Mesenchymal stem cell (in vitro differentiated cells and primary cell): ENCODE measurements around the gene RACGAP1.
"Not testable (repeated sequence)": the region's sequence is repeated elsewhere in the genome, so short reads cannot be mapped to it uniquely, and the experiment has no call there.

Source experiments
- DNase-seq: peaks from one replicate; pipeline ENCODE4 v3.0.0-alpha.2; 2013
- H2AFZ ChIP-seq: one replicate; pipeline ENCODE4 v1.6.1; 2013; ENCODE audit warnings: low read depth, mild to moderate bottlenecking, control low read depth, inconsistent platforms, low read length, moderate library complexity
- H2AK5ac ChIP-seq: 2 replicates; pipeline ENCODE4 v1.6.1; 2013; ENCODE audit warnings: low read length, moderate library complexity, mild to moderate bottlenecking, inconsistent platforms; ENCODE audit not compliant: severe bottlenecking
- H2BK120ac ChIP-seq: one replicate; pipeline ENCODE4 v1.6.1; 2013; ENCODE audit warnings: low read depth, mild to moderate bottlenecking, inconsistent platforms, low read length, moderate library complexity
- H2BK12ac ChIP-seq, 2 experiments: one replicate each; pipeline ENCODE4 v1.6.1; 2013; ENCODE audit warnings: inconsistent platforms in 2 of 2, low read length in 2 of 2, mild to moderate bottlenecking in 2 of 2, moderate library complexity in 2 of 2, control low read depth in 1 of 2
- H2BK15ac ChIP-seq: one replicate; pipeline ENCODE4 v1.6.1; 2013; ENCODE audit warnings: mild to moderate bottlenecking, low read depth, inconsistent platforms; ENCODE audit not compliant: poor library complexity, severe bottlenecking
- H2BK5ac ChIP-seq: 2 replicates; pipeline ENCODE4 v1.6.1; 2013; ENCODE audit warnings: low read depth, mild to moderate bottlenecking, low read length, control low read depth, inconsistent platforms; ENCODE audit not compliant: poor library complexity, severe bottlenecking
- H3K14ac ChIP-seq, 2 experiments: one replicate each; pipeline ENCODE4 v1.6.1; 2013; ENCODE audit warnings: inconsistent platforms in 2 of 2, low read length in 2 of 2, control low read depth in 1 of 2, mild to moderate bottlenecking in 1 of 2, moderate library complexity in 1 of 2
- H3K18ac ChIP-seq, 2 experiments: one replicate each; pipeline ENCODE4 v1.6.1; 2013; ENCODE audit warnings: inconsistent platforms in 2 of 2, low read length in 2 of 2, control low read depth in 1 of 2, low read depth in 1 of 2, mild to moderate bottlenecking in 1 of 2
- H3K23ac ChIP-seq, 2 experiments: one replicate each; pipeline ENCODE4 v1.6.1; 2013; ENCODE audit warnings: inconsistent platforms in 2 of 2, low read length in 2 of 2, mild to moderate bottlenecking in 2 of 2, moderate library complexity in 2 of 2, control low read depth in 1 of 2
- H3K27ac ChIP-seq: 2 replicates; pipeline ENCODE4 v1.5.1; 2013; ENCODE audit warnings: mild to moderate bottlenecking, moderate library complexity, low read length, control low read depth, inconsistent platforms; ENCODE audit not compliant: poor library complexity, severe bottlenecking
- H3K27me3 ChIP-seq, 2 experiments: 2 replicates each; pipeline versions ENCODE4 v1.6.1 to v1.7.0; 2013; ENCODE audit warnings: low read length in 2 of 2, mild to moderate bottlenecking in 2 of 2, moderate library complexity in 2 of 2, control low read depth in 1 of 2, inconsistent platforms in 1 of 2; ENCODE audit not compliant: control insufficient read depth in 1 of 2, insufficient read depth in 1 of 2
- H3K36me3 ChIP-seq, 2 experiments: 2 replicates each; pipeline versions ENCODE4 v1.6.1 to v1.7.0; 2013; ENCODE audit warnings: low read length in 2 of 2, control low read depth in 1 of 2, inconsistent platforms in 1 of 2, low read depth in 1 of 2, mild to moderate bottlenecking in 1 of 2; ENCODE audit not compliant: insufficient read depth in 2 of 2, control insufficient read depth in 1 of 2
- H3K4ac ChIP-seq, 2 experiments: one replicate each; pipeline ENCODE4 v1.6.1; 2013; ENCODE audit warnings: inconsistent platforms in 2 of 2, low read length in 2 of 2, mild to moderate bottlenecking in 2 of 2, moderate library complexity in 2 of 2, control low read depth in 1 of 2, low read depth in 1 of 2
- H3K4me1 ChIP-seq: 2 replicates; pipeline ENCODE4 v1.6.1; 2013; ENCODE audit warnings: low read depth, low read length, control low read depth; ENCODE audit not compliant: control insufficient read depth, insufficient read depth
- H3K4me2 ChIP-seq: 2 replicates; pipeline ENCODE4 v1.6.1; 2013; ENCODE audit warnings: low read length, mild to moderate bottlenecking, inconsistent platforms; ENCODE audit not compliant: poor library complexity, severe bottlenecking
- H3K4me3 ChIP-seq, 2 experiments: 2 replicates each; pipeline versions ENCODE4 v1.5.1 to v1.7.0; 2013; ENCODE audit warnings: low read length in 2 of 2, mild to moderate bottlenecking in 2 of 2, control low read depth in 1 of 2, low read depth in 1 of 2; ENCODE audit not compliant: insufficient read depth in 1 of 2
- H3K79me1 ChIP-seq: replicated peaks from 2 replicates; pipeline ENCODE4 v1.6.1; 2013; ENCODE audit warnings: mild to moderate bottlenecking, control low read depth, low read length, inconsistent platforms; ENCODE audit not compliant: poor library complexity, severe bottlenecking
- H3K9ac ChIP-seq: 2 replicates; pipeline ENCODE4 v1.7.0; 2013; ENCODE audit warnings: mild to moderate bottlenecking, low read length, moderate library complexity
- H3K9me3 ChIP-seq: 2 replicates; pipeline ENCODE4 v1.7.0; 2013; ENCODE audit warnings: mild to moderate bottlenecking, low read length; ENCODE audit not compliant: control insufficient read depth
- H4K8ac ChIP-seq: one replicate; pipeline ENCODE4 v1.6.1; 2013; ENCODE audit warnings: inconsistent platforms, mild to moderate bottlenecking, low read length, moderate library complexity
- H4K91ac ChIP-seq: one replicate; pipeline ENCODE4 v1.6.1; 2013; ENCODE audit warnings: mild to moderate bottlenecking, low read length, inconsistent platforms
- WGBS: methylation state at CpG from one replicate; pipeline ENCODE4 v1.1.7; 2013; ENCODE audit warnings: mixed read lengths; 5-methylcytosine and 5-hydroxymethylcytosine counted together

Gene RACGAP1

GRCh38 chr12:50038336-50038735 lies 13.0 kb upstream of the RACGAP1 start:
- Histone ChIP-seq H3K14ac (no peak overlapping the region), H2AFZ (no peak overlapping the region), H3K4me1 (peaks cover 2% of the 10 kb centered on the region), H3K79me1 (no peaks in the 10 kb centered on the region), H3K23ac (no peak overlapping the region), H4K91ac (no peak overlapping the region), H2BK12ac (no peak overlapping the region), H3K27me3 (no peaks in the 10 kb centered on the region), H4K8ac (no peak overlapping the region), H2BK120ac (no peak overlapping the region), H2BK5ac (no peak overlapping the region), H3K27ac (no peak overlapping the region), H2AK5ac (no peak overlapping the region), H3K18ac (no peak overlapping the region), H3K9ac (no peak overlapping the region), H2BK15ac (no peak overlapping the region), H3K36me3 (no peaks in the 10 kb centered on the region), H3K9me3 (no peaks in the 10 kb centered on the region), H3K4me3 (no peak overlapping the region), H3K4ac (no peak overlapping the region), H3K4me2 (no peak overlapping the region)
- WGBS: 92% methylated on average over 2 of the region's 4 CpGs
- DNase-seq: no peak

GRCh38 chr12:50032854-50033581 lies 7.7 kb upstream of the RACGAP1 start:
- Histone ChIP-seq H4K91ac (peak overlapping the region; percentile 66), H3K4me2 (peak overlapping the region; percentile 31), H3K9ac (peak overlapping the region; percentile 32), H2AK5ac (no peak overlapping the region), H2AFZ (peak overlapping the region; percentile 99), H3K14ac (peak overlapping the region in 1 of 2 experiments; percentile 55), H2BK120ac (no peak overlapping the region), H3K36me3 (no peaks in the 10 kb centered on the region), H2BK5ac (no peak overlapping the region), H3K4ac (no peak overlapping the region), H3K23ac (no peak overlapping the region), H3K79me1 (no peaks in the 10 kb centered on the region), H4K8ac (peak overlapping the region; percentile 39), H2BK12ac (peak overlapping the region in 1 of 2 experiments; percentile 7), H3K4me3 (peak overlapping the region in 1 of 2 experiments; percentile 62), H3K27me3 (peaks cover 0 to 5% of the 10 kb centered on the region in 2 experiments), H3K9me3 (no peaks in the 10 kb centered on the region), H2BK15ac (no peak overlapping the region), H3K27ac (no peak overlapping the region), H3K4me1 (peaks cover 6% of the 10 kb centered on the region), H3K18ac (peak overlapping the region; percentile 14 to 64)
- WGBS: 23% methylated on average over 30 of the region's 37 CpGs
- no peak for DNase-seq

GRCh38 chr12:50032515-50032853 lies 7.2 kb upstream of the RACGAP1 start:
- Histone ChIP-seq H2BK12ac (no peak overlapping the region), H3K4me3 (peak overlapping the region in 1 of 2 experiments; percentile 62), H4K91ac (peak overlapping the region; percentile 66), H3K27me3 (peaks cover 0 to 5% of the 10 kb centered on the region in 2 experiments), H3K4ac (no peak overlapping the region), H3K9me3 (no peaks in the 10 kb centered on the region), H2BK15ac (no peak overlapping the region), H3K79me1 (no peaks in the 10 kb centered on the region), H2AFZ (peak overlapping the region; percentile 99), H4K8ac (no peak overlapping the region), H3K9ac (peak overlapping the region; percentile 32), H3K4me1 (peaks cover 6% of the 10 kb centered on the region), H2BK5ac (no peak overlapping the region), H2BK120ac (no peak overlapping the region), H3K18ac (peak overlapping the region in 1 of 2 experiments; percentile 64), H3K4me2 (peak overlapping the region; percentile 31), H3K36me3 (no peaks in the 10 kb centered on the region), H3K23ac (no peak overlapping the region), H2AK5ac (no peak overlapping the region), H3K27ac (no peak overlapping the region), H3K14ac (no peak overlapping the region)
- WGBS: 51% methylated on average over 14 of the region's 21 CpGs
- no peak for DNase-seq

GRCh38 chr12:50030449-50030848 lies 5.2 kb upstream of the RACGAP1 start:
- H4K91ac ChIP-seq, H3K79me1 ChIP-seq, H3K23ac ChIP-seq, H3K27ac ChIP-seq, H2BK12ac ChIP-seq, H3K4ac ChIP-seq, H2AK5ac ChIP-seq, H3K36me3 ChIP-seq, DNase-seq, H3K14ac ChIP-seq, H3K27me3 ChIP-seq, H4K8ac ChIP-seq, H2BK15ac ChIP-seq, H3K9ac ChIP-seq, H3K9me3 ChIP-seq, H2BK120ac ChIP-seq, H2BK5ac ChIP-seq, H3K4me2 ChIP-seq, H2AFZ ChIP-seq, H3K18ac ChIP-seq, H3K4me1 ChIP-seq, H3K4me3 ChIP-seq: not testable (repeated sequence)
- 98% methylated on average over 9 of the region's 9 CpGs for WGBS
